ENCODE results near the gene KLHL29. TPM values are rescaled to one million over a fixed set of nuclear protein-coding genes. Genes with fewer than 3 reads are reported as not detected.
A peak's percentile ranks its signal among the peaks of the same experiment; 100 is the strongest.

KLHL29 gene
- total RNA-seq, 1 donor from 2014 or later, result 12.9 TPM

DNA sequence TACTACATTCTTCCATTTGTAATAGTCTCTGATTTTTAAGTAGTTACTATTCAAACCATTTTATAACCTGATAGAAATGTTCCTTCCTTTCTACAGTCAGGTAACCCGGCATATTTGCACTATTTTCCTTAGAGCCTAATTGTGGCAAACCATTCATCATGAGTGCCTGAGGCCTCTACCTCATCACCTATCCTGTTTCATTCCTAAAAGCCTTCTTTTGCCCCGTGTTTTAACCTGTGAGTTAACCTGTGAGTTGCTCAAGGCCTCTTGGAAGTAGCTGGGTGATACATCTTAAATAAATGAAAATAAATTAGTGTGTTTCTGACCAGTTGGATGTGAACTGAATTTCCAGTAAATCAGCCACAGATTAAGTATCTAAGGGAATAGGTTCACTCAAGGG, 6.5 kb upstream of the KLHL29 start:
- no peaks in the 10 kb centered on the region for H3K9me3 ChIP-seq
- peaks cover 3% of the 10 kb centered on the region for H3K4me1 ChIP-seq
- H3K27ac ChIP-seq, result no peak overlapping the region
- TF ChIP-seq, protein P1, sequence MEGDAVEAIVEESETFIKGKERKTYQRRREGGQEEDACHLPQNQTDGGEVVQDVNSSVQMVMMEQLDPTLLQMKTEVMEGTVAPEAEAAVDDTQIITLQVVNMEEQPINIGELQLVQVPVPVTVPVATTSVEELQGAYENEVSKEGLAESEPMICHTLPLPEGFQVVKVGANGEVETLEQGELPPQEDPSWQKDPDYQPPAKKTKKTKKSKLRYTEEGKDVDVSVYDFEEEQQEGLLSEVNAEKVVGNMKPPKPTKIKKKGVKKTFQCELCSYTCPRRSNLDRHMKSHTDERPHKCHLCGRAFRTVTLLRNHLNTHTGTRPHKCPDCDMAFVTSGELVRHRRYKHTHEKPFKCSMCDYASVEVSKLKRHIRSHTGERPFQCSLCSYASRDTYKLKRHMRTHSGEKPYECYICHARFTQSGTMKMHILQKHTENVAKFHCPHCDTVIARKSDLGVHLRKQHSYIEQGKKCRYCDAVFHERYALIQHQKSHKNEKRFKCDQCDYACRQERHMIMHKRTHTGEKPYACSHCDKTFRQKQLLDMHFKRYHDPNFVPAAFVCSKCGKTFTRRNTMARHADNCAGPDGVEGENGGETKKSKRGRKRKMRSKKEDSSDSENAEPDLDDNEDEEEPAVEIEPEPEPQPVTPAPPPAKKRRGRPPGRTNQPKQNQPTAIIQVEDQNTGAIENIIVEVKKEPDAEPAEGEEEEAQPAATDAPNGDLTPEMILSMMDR (IDR thresholded peaks at IDR 0.05), result no peak
- no peak for DNase-seq
- intact Hi-C loops (cut with DNase I), result no loop called here
- H3K4me3 ChIP-seq, result no peak overlapping the region
- no peak for ATAC-seq
- H3K36me3 ChIP-seq, result no peaks in the 10 kb centered on the region
- H3K27me3 ChIP-seq (ENCODE audit: low read depth), result peaks cover 3% of the 10 kb centered on the region

DNA sequence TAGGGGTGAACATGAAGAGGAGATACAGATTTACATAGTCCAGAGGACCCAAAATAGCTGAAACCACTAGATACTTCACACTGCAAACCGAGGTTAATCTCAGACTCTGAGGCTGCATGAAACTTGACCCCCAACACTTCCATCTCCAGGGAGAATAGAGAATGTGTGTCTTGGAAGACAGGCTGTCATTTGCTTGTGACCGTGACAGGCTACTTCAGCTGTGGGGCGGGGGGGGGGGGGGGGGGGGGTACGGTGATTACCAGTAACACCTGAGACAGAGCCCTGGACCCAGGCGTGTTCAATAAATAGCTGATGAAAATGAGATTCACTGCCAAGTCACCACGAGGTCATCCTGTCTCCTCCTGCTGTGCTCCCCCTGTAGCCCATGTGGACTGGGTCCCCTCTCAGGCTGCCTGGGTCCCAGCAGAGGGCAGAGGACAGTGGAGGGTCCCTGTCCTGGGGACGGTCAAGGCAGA, 5.7 kb upstream of the KLHL29 start:
- intact Hi-C loops (cut with DNase I), result no loop called here
- no peak for DNase-seq
- TF ChIP-seq, protein P1 (IDR thresholded peaks at IDR 0.05), result no peak
- Histone ChIP-seq H3K4me1 (peaks cover 3% of the 10 kb centered on the region), H3K9me3 (no peaks in the 10 kb centered on the region), H3K27me3 (ENCODE audit: low read depth) (peaks cover 8% of the 10 kb centered on the region), H3K36me3 (no peaks in the 10 kb centered on the region), H3K4me3 (no peak overlapping the region), H3K27ac (no peak overlapping the region)
- ATAC-seq, result no peak

DNA sequence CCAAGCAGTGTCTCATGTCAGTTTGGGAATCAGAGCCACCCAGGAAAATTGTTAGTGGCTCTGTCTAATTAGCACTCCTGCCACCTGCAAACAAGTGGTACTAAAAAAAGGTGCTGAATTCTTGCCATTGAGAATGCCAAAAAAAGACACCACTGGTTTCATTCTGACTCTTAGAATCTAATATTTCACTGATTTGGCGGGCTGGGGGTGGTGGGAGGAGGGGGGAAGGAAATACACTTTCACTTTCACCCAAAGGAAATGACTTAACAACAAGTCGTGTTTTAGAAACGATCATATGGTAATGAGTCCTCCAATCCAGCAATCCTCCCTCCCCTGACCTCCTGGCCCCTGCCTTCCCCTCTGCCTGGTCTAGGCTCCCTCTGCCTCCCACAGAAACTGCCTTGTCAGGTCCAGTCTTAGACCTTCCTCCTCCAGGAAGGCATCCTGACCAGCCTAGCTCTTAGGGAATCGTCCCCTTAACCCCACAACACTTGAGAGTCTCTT, 4.4 kb upstream of the KLHL29 start:
- intact Hi-C loops (cut with DNase I), result no loop called here
- ATAC-seq (peak; percentile 65), DNase-seq (no peak)
- peaks cover 3% of the 10 kb centered on the region for H3K4me1 ChIP-seq
- peak overlapping the region; percentile 10 for H3K4me3 ChIP-seq
- H3K27me3 ChIP-seq (ENCODE audit: low read depth), result peaks cover 10% of the 10 kb centered on the region
- H3K9me3 ChIP-seq, result no peaks in the 10 kb centered on the region
- TF ChIP-seq, protein P1 (IDR thresholded peaks at IDR 0.05), result no peak
- H3K36me3 ChIP-seq, result no peaks in the 10 kb centered on the region
- H3K27ac ChIP-seq, result peak overlapping the region; percentile 65

DNA sequence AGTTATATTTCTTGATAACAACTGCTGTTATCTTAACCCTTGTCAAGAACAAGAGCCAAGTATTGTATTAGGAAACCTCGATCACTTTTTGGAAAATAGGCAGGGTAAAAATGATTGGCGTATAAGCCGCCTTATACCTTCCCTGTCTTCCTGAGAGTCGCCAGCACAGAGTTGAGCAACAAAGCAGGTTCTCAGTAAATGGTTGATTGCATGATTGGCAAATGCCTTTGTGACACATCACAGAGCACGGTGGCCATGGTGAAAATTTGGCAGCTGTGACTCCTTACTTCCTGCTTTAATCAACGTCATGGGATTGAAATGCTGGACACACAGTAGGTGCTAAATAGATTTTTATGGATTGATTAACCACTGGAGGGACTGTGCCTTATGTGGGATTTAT, 3.9 kb upstream of the KLHL29 start:
- ATAC-seq (peak; percentile 69 to 79), DNase-seq (peak; percentile 86)
- no peaks in the 10 kb centered on the region for H3K9me3 ChIP-seq
- H3K4me1 ChIP-seq, result peaks cover 7% of the 10 kb centered on the region
- peak overlapping the region; percentile 65 for H3K27ac ChIP-seq
- TF ChIP-seq, protein P1 (IDR thresholded peaks at IDR 0.05), result no peak
- peak overlapping the region; percentile 10 for H3K4me3 ChIP-seq
- peaks cover 14% of the 10 kb centered on the region for H3K27me3 ChIP-seq (ENCODE audit: low read depth)
- intact Hi-C loops (cut with DNase I), result no loop called here
- H3K36me3 ChIP-seq, result no peaks in the 10 kb centered on the region

DNA sequence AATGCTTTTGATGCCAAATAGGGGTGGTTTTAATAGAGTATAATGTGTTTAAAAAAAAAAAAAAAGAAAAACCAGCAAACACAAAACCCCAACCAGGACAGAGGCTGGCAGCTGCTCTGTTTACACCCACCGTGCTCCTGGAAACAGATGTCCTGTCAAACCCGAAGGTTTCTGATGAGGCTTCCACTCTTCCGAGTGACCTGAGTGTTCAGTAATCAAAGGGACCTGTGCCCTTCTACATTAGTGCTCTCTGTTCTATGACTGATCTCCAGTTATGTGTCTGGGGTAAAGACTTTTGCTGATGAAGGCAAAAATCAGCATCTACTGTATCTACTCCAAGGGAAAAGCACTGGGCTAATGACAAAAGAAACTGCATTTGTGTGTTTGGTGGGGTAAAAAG, 3.5 kb upstream of the KLHL29 start:
- Histone ChIP-seq H3K27ac (peak overlapping the region; percentile 65), H3K9me3 (no peaks in the 10 kb centered on the region), H3K4me1 (peaks cover 11% of the 10 kb centered on the region), H3K27me3 (ENCODE audit: low read depth) (peaks cover 18% of the 10 kb centered on the region), H3K4me3 (no peak overlapping the region), H3K36me3 (no peaks in the 10 kb centered on the region)
- TF ChIP-seq, protein P1 (IDR thresholded peaks at IDR 0.05), result no peak
- intact Hi-C loops (cut with DNase I), result no loop called here
- no peak for DNase-seq
- ATAC-seq, result peak; percentile 1 to 12
